Colon (tissue), 2 donors: Measurements from ENCODE around the gene SMURF1.

Experiments
- FAIRE-seq: peaks from 2 replicates; lab custom pipeline; 2012; peaks lifted over from hg19 to GRCh38; lab: Jason Lieb, UNC
- donor health status: control.
- donor health status: control.

Gene SMURF1

GRCh38 chr7:99004781-99005500, 139.0 kb downstream of the SMURF1 start:
- FAIRE-seq = no peak

- FAIRE-seq = no peak
Measured at GRCh38 chr7:99004216-99004615, 139.7 kb downstream of the SMURF1 start.

GRCh38 chr7:99003419-99003818, 140.5 kb downstream of the SMURF1 start:
- no peak for FAIRE-seq

- no peak for FAIRE-seq
Measured at GRCh38 chr7:99002827-99003212, 141.1 kb downstream of the SMURF1 start.

- FAIRE-seq = no peak
Measured at GRCh38 chr7:99002148-99002826, 141.6 kb downstream of the SMURF1 start.

GRCh38 chr7:99001482-99002147, 142.3 kb downstream of the SMURF1 start:
- FAIRE-seq = no peak

- no peak for FAIRE-seq
Measured at GRCh38 chr7:99000904-99001465, 142.9 kb downstream of the SMURF1 start.

GRCh38 chr7:99000196-99000903, 143.6 kb downstream of the SMURF1 start:
- no peak for FAIRE-seq

GRCh38 chr7:98998821-98999725, 144.8 kb downstream of the SMURF1 start:
- no peak for FAIRE-seq

GRCh38 chr7:98997846-98998245, 146.1 kb downstream of the SMURF1 start:
- no peak for FAIRE-seq

- no peak for FAIRE-seq
Measured at GRCh38 chr7:98996150-98996552, 147.8 kb downstream of the SMURF1 start.

- no peak for FAIRE-seq
Measured at GRCh38 chr7:98995523-98996149, 148.3 kb downstream of the SMURF1 start.

GRCh38 chr7:98995111-98995510, 148.8 kb downstream of the SMURF1 start:
- FAIRE-seq = no peak

- no peak for FAIRE-seq
Measured at GRCh38 chr7:98994046-98994944, 149.6 kb downstream of the SMURF1 start.

- no peak for FAIRE-seq
Measured at GRCh38 chr7:98993024-98993897, 150.6 kb downstream of the SMURF1 start.

- FAIRE-seq = no peak
Measured at GRCh38 chr7:98992076-98992475, 151.8 kb downstream of the SMURF1 start.

- FAIRE-seq = no peak
Measured at GRCh38 chr7:98991141-98991540, 152.8 kb downstream of the SMURF1 start.

GRCh38 chr7:98990356-98990755, 153.6 kb downstream of the SMURF1 start:
- FAIRE-seq = no peak

- no peak for FAIRE-seq
Measured at GRCh38 chr7:98988641-98989040, 155.3 kb downstream of the SMURF1 start.
